Activated naive CD4-positive, alpha-beta T cell treated with Interleukin-2 at 50 U/mL for 16 hours (primary cell): ENCODE data around the gene AGBL4.
A peak's percentile ranks its signal among the peaks of the same experiment; 100 is the strongest.
"Not testable (repeated sequence)": the region's sequence is repeated elsewhere in the genome, so short reads cannot be mapped to it uniquely, and the experiment has no call there.

Experiments used
- DNase-seq: peaks from one replicate; pipeline ENCODE4 v3.0.0-alpha.2; 2020

Gene AGBL4

DNA sequence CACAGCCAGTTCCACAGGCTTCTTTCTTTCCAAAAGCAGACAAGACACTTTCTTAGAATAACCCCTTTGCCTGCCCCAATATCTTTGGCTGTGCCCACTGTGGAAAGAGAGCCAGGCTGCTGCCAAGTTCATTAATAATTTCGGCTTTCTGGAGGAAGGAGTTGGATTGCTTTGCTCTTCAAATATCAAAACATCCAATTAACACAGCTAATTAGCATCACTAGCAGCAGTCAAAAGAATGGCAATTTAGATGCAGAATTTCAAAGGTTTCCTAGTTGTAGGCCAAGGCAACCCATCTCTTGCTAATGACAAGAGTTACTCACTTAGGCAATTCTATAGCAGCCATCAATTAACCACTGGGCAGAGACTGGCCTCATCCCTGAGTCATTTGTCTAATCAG is 1460.7 kb downstream of the AGBL4 start:
- DNase-seq, result no peak

DNA sequence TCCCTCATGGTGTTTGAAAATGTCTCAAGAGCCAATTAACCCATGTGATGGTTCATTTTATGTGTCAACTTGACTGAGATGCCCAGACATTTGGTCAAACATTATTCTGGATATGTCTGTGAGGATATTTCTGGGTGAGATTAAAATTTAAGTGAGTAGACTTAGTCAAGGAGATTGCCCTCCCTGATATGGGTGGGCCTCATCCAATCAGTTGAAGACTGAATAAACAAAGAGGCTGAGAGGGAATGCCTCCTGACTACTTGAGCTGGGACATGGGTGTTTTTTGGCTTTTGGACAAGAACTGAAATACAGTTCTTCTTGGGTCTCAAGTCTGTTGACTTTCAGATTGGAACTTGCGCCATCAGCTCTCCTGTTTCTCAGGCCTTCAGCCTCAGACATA is 1462.3 kb downstream of the AGBL4 start:
- no peak for DNase-seq

GRCh38 chr1:48560577-48560976 is 1463.2 kb downstream of the AGBL4 start:
- DNase-seq, result no peak

DNA sequence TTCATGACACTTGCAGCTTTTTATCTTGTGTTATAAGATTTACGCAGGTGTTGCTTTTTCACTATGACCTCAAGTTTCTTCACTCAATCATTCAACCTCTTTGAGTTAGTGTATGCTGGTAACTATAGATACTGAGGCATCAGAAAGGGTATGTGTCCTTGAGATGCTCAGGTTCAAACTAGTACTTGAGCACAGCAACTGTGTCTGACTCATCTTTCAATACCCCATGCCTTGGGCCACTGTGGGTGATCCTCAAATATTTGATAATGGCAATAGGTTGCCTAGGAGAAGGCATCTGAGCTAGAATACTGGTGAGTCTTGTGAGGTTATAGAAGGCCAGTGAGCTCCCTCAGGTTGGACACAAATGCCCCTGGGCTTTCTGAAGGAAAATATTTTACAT is 1463.6 kb downstream of the AGBL4 start:
- no peak for DNase-seq

DNA sequence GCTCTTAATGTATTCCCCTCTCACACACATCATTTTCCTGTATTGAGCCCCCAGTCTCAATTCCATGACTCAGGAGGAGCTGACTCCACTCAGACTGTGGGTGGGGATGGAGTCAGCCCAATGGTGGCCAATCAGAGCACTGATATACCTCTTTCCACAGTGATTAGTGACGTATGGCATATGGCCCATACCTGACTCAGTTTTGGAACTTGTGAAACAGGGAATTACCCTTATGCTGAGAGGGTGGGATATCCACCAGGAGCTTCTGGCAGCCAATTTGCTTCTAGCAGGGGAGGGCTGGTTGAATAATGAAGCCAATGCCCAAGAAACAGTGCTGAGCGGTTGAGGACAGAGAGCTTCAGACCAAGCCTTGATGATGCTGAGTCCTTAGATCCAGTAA is 1465.4 kb downstream of the AGBL4 start:
- DNase-seq, result no peak

DNA sequence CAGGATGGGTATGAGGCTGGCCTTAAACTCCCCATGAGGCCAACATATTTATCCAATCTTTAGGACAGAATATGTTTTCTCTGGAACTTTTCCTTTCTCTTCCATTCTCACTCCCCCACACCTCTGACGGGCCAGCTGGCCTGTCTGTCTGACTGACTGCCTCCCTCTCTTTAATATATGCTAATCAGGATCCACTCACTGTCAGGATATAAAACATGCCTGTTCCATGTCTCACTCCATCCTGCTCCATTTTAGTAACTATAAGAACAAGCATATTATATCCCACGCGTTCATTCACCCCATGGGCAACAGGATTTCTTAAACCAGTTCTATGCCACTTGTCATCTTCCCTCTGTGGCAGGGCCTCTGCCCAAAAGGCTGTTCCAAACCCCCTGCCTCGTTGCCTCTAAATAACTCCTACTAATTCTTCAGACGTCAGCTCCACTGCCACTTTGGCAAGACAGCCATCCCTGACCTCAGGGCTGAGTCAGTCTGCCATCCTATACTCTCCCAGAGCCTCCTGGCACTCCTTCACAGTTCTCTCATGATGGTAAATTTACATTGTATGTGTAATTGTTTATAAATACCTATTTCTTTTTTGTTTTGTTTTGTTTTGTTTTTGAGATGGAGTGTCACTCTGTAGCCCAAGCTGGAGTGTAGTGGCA is 1467.4 kb downstream of the AGBL4 start:
- DNase-seq, result no peak

DNA sequence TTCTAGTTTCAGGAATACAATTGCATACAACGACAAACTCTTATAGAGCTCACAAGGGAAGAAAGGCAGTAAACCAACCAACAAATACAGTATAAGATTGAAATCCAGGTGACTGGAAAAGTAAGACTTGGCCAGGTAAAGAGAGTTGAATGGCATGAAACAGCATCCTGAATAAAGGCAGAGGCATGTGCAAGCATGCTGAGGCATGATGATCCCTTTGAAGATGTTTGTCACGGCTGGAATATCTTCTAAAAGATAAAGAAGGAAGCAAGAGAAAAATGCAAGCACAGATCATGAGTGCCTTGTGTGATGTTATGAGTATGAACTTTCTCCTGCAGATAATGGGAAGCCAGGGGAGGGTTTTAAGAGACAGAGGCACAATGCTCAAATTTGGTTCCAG is 1468.5 kb downstream of the AGBL4 start:
- no peak for DNase-seq

- no peak for DNase-seq
Observed at GRCh38 chr1:48552903-48553606, 1470.7 kb downstream of the AGBL4 start.

- no peak for DNase-seq
Observed at GRCh38 chr1:48552420-48552819, 1471.3 kb downstream of the AGBL4 start.

- DNase-seq, result no peak
Observed at GRCh38 chr1:48548985-48549384, 1474.8 kb downstream of the AGBL4 start.

DNA sequence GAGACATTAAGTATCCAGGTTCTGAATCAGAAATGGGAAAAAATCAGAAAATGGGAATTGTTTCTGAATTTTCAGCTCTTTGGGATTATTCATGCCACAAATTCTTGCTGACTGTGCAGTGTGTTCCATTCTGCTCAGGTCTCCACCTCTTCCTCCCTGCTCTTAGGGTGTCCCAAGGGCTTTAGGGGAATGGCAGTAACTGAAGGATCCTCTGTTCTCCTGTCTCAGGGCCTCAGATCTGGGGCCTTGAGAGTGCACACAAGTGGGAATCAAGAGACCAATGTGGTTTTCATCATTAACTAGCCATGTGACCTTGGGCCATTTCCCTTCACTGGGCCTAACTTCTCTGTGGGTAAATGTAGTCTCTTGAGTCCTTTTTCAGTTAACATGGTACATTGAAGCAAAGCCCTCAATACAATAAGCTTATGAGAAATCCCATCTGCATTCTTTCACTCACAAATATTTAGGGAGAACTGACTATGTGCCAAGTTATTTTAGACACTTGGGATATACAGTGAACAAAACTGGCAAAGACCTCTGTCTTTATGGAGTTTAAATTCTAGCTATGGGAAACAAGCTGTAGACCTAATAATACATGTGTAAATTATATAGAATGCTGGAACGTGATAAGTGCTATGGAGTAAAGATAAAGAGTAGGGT is 1476.1 kb downstream of the AGBL4 start:
- DNase-seq, result no peak

DNA sequence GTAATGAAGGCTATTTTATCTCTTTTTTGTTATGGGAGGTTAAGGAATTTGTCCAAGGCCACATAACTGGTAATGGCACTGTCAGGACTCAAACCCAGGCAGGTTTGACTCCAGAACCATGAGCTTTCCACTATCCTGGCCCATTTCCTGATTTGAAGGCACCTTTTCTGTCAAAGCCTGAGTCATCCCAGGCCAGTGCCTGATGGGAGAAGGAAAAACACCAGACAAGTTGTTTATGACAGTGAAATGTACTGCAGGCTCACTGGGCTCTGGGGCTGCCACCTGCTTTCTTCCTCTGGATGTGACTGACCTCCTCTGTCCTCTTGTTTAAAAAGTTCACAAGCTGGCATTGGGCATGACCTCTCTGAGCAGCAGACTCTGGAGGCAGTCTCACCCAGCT is 1479.9 kb downstream of the AGBL4 start:
- DNase-seq, result no peak

DNA sequence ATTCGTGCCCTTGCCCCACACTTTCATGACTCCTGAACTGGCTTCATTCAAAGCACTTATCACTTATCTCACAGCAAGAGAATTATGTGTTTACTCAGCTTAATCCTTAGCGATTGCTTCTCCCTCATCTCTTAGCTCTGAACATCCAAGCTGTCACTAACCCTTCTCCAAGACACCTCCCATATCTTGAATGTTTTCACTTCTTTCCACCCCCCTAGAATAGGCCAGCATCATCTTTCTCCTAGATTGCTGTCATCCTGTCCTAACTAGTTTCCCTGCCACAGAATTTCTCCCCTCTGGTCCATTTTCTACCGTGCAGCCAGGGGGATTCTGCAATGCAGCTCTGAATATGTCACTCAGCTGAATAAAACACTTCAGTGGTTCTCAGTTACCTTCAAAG is 1483.2 kb downstream of the AGBL4 start:
- no peak for DNase-seq

- DNase-seq, result no peak
Observed at GRCh38 chr1:48536477-48536876, 1487.3 kb downstream of the AGBL4 start.

GRCh38 chr1:48532976-48533375 is 1490.8 kb downstream of the AGBL4 start:
- DNase-seq, result no peak

DNA sequence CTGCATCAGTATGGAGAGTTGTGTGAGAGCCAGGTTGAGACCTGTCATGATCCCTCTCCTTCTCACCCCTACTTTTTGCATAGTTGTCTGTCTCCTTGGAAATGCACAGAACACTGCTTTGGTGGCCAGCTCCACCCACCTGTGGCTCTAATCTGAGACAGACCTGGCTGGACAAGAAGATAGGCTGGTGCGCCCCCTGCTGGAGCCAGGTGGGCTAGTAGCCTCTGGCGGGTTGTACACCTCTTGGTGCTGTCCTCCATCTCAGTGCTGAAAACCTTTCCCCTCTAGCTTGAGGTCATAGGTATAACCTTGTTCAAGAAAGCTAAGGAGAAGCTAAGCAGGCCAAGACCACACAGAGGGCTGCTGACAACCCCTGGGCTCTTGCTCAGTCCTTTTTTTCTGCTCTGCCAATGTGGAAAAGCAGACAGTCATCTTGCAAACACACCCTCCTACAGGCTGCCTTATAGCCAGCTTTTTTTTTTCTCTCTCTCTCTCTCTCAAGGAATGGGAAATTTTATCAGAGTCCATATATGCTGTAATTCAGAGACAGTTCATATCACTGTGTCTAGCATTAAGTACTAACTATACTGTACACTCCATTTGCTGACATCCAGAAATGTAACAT is 1492.9 kb downstream of the AGBL4 start:
- peak; percentile 2 for DNase-seq

GRCh38 chr1:48527051-48527450 is 1496.7 kb downstream of the AGBL4 start:
- no peak for DNase-seq

GRCh38 chr1:48526008-48526710 is 1497.6 kb downstream of the AGBL4 start:
- DNase-seq, result no peak

GRCh38 chr1:48524892-48525467 is 1498.8 kb downstream of the AGBL4 start:
- no peak for DNase-seq

DNA sequence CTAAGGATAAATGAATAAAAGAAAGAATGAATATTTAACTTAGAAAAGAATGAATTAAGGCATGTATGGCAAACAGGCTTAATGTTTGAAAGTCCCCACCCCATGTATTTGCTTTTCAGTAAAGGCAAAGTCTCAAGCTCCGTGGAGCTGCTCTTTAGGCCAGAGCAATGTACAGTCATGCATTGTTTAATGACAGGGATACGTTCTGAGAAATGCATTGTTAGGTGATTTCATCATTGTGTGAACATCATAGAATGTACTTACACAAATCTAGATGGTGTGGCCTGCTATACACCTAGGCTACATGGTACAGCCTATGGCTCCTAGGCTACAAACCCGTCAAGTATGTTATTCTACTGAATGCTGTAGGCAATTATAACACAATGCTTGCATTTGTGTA is 1500.2 kb downstream of the AGBL4 start:
- no peak for DNase-seq

GRCh38 chr1:48519896-48520295 is 1503.9 kb downstream of the AGBL4 start:
- DNase-seq, result not testable (repeated sequence)

GRCh38 chr1:48506870-48507269 is 1516.9 kb downstream of the AGBL4 start:
- no peak for DNase-seq
